Activated CD4-positive, alpha-beta T cell treated with anti-CD3 and anti-CD28 coated beads, Interleukin-2, Interleukin-6, amounts not matched to agents 100 ng/mL and 50 ng/mL, durations not matched to agents 16 hours and 8 hours (primary cell): ENCODE data around the gene ZNF3.

ENCODE experiments used
- DNase-seq: peaks from one replicate; pipeline ENCODE4 v3.0.0-alpha.2; 2020

ZNF3 gene

GRCh38 chr7:100048680-100049079 lies 32.8 kb downstream of the ZNF3 start:
- no peak for DNase-seq

GRCh38 chr7:100044718-100045117 lies 36.8 kb downstream of the ZNF3 start:
- peak; percentile 24 for DNase-seq

DNA sequence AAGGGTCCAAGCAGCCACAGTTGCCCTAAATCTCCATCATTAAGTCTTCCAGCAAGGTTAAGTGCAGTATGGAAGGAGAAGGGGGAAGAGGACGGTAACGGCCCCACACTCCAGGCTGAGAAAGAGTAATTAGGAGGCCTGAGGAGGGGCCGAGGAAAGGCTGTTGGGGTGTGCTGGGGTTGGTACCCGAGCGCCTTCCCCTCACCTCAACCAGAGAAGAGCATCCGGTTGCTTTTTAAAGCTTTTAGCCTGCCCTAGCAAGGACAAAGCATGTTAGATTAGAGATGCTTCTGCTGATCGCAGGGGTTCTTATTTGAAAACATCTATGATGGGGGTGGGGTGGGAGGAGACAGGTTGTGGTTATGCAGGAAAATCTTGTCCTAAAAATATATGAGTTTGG lies 40.9 kb downstream of the ZNF3 start:
- DNase-seq = no peak

DNA sequence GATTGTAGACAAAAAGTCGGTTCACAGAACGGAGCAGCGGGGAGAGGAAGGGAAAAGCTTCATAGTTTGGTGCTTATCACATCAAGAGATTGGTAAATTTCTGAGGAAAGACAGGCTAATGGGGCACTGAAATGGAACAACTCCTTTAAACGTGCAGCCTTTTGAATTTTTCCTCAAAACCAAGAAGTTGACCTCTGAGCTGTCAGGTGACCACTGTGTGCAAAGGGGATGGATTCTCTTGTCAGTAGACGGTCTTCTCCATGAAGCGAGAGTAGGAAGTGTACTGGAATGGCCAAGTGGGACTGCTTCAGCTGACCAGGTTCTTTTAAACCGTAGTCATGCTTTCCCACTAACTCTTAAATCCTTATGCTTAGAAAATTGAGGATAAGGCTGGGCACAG lies 43.2 kb downstream of the ZNF3 start:
- DNase-seq = no peak

DNA sequence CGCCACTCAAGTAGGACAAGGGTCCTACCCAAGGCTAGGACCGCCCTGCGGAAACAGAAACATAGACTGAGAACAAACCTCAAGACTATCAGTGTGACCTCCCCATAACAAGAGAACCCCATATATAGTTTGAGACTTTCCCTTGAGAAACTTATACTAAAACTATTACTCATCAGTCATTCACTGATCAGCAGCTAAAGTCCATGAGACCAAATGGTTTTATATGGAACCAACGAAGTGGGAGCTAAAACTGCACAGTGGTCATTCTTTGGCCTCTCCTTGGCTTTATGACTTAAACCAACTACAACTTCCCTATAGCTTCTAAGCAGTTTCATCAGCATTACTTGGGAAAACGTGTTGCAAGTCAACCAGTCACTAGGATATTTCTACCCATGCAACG lies 45.6 kb downstream of the ZNF3 start:
- no peak for DNase-seq

GRCh38 chr7:100034871-100035510 lies 46.5 kb downstream of the ZNF3 start:
- DNase-seq = no peak

DNA sequence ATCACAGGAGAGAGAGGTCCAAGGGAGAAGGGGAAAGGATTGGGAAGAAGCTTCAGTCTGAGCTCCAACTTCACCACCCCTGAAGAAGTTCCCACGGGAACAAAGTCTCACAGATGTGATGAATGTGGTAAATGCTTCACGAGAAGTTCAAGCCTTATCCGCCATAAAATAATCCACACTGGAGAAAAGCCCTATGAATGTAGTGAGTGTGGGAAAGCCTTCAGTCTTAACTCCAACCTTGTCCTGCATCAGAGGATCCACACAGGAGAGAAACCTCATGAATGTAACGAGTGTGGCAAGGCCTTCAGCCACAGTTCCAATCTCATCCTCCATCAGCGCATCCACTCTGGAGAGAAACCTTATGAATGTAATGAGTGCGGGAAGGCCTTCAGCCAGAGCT lies 48.0 kb downstream of the ZNF3 start:
- DNase-seq = no peak

GRCh38 chr7:100029596-100029995 lies 51.9 kb downstream of the ZNF3 start:
- no peak for DNase-seq

- no peak for DNase-seq
Measured at GRCh38 chr7:100027197-100027596, 54.3 kb downstream of the ZNF3 start.

DNA sequence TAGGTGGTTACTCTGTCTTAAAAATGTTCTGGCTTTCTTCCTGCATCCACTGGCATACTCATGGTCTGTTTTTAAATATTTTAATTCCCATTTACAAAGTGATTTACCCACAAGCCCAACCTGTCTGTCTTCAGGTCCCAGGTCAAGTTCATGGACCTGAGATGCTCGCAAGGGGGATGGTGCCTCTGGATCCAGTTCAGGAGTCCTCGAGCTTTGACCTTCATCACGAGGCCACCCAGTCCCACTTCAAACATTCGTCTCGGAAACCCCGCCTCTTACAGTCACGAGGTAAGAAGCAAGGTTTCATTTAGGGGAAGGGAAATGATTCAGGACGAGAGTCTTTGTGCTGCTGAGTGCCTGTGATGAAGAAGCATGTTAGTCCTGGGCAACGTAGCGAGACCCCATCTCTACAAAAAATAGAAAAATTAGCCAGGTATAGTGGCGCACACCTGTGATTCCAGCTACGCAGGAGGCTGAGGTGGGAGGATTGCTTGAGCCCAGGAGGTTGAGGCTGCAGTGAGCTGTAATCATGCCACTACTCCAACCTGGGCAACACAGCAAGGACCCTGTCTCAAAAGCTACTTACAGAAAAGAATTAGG lies 57.4 kb downstream of the ZNF3 start:
- DNase-seq = peak; percentile 44

DNA sequence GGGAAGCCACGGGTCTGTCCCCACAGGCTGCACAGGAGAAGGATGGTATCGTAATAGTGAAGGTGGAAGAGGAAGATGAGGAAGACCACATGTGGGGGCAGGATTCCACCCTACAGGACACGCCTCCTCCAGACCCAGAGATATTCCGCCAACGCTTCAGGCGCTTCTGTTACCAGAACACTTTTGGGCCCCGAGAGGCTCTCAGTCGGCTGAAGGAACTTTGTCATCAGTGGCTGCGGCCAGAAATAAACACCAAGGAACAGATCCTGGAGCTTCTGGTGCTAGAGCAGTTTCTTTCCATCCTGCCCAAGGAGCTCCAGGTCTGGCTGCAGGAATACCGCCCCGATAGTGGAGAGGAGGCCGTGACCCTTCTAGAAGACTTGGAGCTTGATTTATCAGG lies 58.0 kb downstream of the ZNF3 start:
- no peak for DNase-seq

DNA sequence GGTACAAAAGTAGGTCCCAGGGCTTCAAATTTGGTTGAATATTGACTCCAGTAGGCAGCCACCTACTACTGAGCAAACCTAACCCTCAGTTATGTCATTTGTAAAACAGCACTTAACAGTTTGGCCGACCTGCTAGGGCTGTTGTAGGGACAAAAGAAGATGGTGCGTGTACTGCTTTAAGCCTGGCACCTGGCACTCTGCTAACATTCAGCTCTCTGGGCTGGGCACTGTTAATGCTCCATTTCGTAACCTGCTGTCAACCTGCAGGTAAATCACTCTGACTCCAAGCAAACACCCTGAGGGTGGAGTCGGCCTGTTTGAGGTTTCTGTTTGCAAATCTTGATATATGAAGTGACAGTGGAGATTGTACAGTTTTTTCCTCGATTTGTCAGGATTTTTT lies 58.9 kb downstream of the ZNF3 start:
- DNase-seq = no peak

GRCh38 chr7:100021297-100021696 lies 60.2 kb downstream of the ZNF3 start:
- DNase-seq = peak; percentile 28
